Measurements from ENCODE around the gene CRISPLD2.

- TF ChIP-seq CTCF (IDR thresholded peaks at IDR 0.05; ENCODE audit: low read length), result no peak
- TF ChIP-seq EZH2 (optimal IDR thresholded peaks at IDR 0.05; ENCODE audit: low read depth, low read length), result no peak
- TF ChIP-seq EZH2phosphoT487 (IDR thresholded peaks at IDR 0.05; ENCODE audit: low read length), result no peak
Measured at GRCh38 chr16:84895016-84895415, 75.2 kb downstream of the CRISPLD2 start.
